ENCODE data around the gene H1-8. TPM values are rescaled to one million over a fixed set of nuclear protein-coding genes. Genes with fewer than 3 reads are reported as not detected.
"Not testable (repeated sequence)": the region's sequence is repeated elsewhere in the genome, so short reads cannot be mapped to it uniquely, and the experiment has no call there.

Gene H1-8
- polyA plus RNA-seq (2011; rRNA removed) (not detected in 2 replicates), polyA minus RNA-seq (2011; rRNA and poly(A)+ RNA removed) (not detected in 2 replicates)

- Histone ChIP-seq H3K27me3 (ENCODE audit: control insufficient read depth, insufficient read depth, low read length) (no peaks in the 10 kb centered on the region), H3K4me3 (ENCODE audit: low read depth, low read length) (no peak within 1 kb of the TSS), H3K36me3 (ENCODE audit: control insufficient read depth, insufficient read depth, low read length) (no peaks in the 10 kb centered on the region)
- CTCF ChIA-PET, result no interaction called here
- POLR2A ChIA-PET, result no interaction called here
- TF ChIP-seq, protein P1, sequence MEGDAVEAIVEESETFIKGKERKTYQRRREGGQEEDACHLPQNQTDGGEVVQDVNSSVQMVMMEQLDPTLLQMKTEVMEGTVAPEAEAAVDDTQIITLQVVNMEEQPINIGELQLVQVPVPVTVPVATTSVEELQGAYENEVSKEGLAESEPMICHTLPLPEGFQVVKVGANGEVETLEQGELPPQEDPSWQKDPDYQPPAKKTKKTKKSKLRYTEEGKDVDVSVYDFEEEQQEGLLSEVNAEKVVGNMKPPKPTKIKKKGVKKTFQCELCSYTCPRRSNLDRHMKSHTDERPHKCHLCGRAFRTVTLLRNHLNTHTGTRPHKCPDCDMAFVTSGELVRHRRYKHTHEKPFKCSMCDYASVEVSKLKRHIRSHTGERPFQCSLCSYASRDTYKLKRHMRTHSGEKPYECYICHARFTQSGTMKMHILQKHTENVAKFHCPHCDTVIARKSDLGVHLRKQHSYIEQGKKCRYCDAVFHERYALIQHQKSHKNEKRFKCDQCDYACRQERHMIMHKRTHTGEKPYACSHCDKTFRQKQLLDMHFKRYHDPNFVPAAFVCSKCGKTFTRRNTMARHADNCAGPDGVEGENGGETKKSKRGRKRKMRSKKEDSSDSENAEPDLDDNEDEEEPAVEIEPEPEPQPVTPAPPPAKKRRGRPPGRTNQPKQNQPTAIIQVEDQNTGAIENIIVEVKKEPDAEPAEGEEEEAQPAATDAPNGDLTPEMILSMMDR (IDR thresholded peaks at IDR 0.05; ENCODE audit: insufficient read depth, low read depth, low read length), result no peak
- no peak for DNase-seq (ENCODE audit: low read depth)
These were observed at the start of gene H1-8 for GRCh38 chr3:129543156-129543790. Gene H1-8 (plus strand): TSS chr3:129543175. CDS start chr3:129543219, 44 bp downstream.

DNA sequence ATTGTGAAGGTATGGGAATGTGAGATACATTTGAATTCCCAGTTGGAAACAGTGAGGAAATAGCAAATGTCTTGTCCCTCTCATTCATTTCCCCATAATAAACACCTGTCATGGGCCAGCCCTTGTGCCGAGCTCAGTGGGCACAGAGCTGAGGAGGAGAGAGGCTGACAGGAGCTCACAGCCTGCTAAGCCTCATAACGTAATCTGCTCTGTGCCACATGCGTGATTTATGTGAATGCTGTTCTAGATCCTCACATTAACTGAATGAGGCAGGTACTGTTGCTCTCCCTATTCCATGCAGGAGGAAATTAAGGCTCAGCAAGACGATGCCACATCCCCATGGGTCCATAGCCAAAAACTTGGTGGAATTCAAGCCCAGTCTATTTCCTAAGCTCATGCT is 49.8 kb upstream of the H1-8 start:
- POLR2A ChIA-PET, result no interaction called here
- CTCF ChIA-PET, result interaction anchor here (0.9 to 2.2 kb wide), 7 partner anchors 9 to 336 kb away, joined by 3 to 6 read pairs (median 4); no protein-coding TSS in a partner anchor
- H3K4me3 ChIP-seq (ENCODE audit: low read depth, low read length), result no peak overlapping the region
- TF ChIP-seq, protein P1 (IDR thresholded peaks at IDR 0.05; ENCODE audit: insufficient read depth, low read depth, low read length), result no peak
- no peak for DNase-seq (ENCODE audit: low read depth)
- no peaks in the 10 kb centered on the region for H3K27me3 ChIP-seq (ENCODE audit: control insufficient read depth, insufficient read depth, low read length)
- no peaks in the 10 kb centered on the region; the same call in 1 of the 2 replicates for H3K36me3 ChIP-seq (ENCODE audit: control insufficient read depth, insufficient read depth, low read length)

GRCh38 chr3:129494499-129494898 is 48.5 kb upstream of the H1-8 start:
- H3K27me3 ChIP-seq (ENCODE audit: control insufficient read depth, insufficient read depth, low read length); DNase-seq (ENCODE audit: low read depth); H3K4me3 ChIP-seq (ENCODE audit: low read depth, low read length); POLR2A ChIA-PET; H3K36me3 ChIP-seq (ENCODE audit: control insufficient read depth, insufficient read depth, low read length): not testable (repeated sequence)
- CTCF ChIA-PET, result interaction anchor here (0.8 to 1.3 kb wide), 2 partner anchors 57 to 448 kb away, joined by 3 to 4 read pairs; no protein-coding TSS in a partner anchor

DNA sequence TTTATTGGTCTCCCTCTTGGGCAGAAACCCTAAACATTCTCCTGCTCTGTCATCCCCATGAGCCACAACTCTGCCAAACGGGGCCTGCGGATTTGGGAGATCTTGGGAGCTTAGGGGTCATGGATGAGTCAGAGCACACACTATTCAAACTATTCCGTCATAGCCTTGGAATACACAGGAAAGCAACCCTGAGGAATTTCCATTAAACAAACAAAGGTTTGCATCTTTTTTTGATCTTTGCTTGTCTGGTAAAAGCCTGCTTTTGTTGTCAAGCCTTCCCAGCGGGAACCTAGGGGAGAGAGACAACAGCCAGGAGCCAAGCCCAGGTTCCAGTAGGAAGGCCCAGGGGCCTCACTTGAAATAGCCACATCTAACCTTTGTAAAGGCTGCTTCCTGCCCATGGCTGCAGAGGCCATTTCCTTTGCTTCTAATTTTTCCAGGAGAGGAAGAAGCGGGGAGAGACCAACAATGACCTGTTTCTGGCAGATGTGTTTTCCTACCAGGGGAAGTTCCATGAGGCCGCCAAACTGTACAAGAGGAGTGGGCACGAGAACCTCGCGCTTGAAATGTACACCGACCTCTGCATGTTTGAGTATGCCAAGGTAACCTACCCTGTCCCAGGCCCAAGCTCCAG is 47.9 kb upstream of the H1-8 start:
- ChIA-PET POLR2A (interaction anchor here (0.6 kb wide), 1 partner anchor 99 kb away, joined by 3 read pairs; no protein-coding TSS in a partner anchor), CTCF (interaction anchor here (1.3 kb wide), 1 partner anchor 447 kb away, joined by 4 read pairs; no protein-coding TSS in a partner anchor)
- DNase-seq (ENCODE audit: low read depth), result peak; percentile 68
- H3K27me3 ChIP-seq (ENCODE audit: control insufficient read depth, insufficient read depth, low read length); H3K36me3 ChIP-seq (ENCODE audit: control insufficient read depth, insufficient read depth, low read length); H3K4me3 ChIP-seq (ENCODE audit: low read depth, low read length): not testable (repeated sequence)

DNA sequence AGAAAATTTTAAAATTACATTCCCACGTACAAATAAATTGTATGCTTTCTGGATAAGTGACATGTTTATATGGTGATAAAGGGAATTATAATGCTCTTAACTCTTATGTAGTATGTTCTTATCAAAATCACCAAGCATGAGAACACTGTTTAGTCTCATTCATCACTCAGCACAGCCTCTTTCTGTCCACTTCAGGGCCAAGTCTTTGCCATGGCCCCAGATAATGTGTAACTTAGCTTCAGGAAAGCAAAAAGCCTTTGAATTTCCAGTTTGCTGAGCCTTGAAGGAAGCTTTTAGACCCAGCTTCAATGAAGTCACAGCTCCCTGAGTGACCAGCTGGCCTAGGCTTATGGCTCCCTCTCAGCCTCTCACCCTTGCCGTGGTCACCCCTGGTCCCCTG is 45.1 kb upstream of the H1-8 start:
- POLR2A ChIA-PET; CTCF ChIA-PET; H3K27me3 ChIP-seq (ENCODE audit: control insufficient read depth, insufficient read depth, low read length); DNase-seq (ENCODE audit: low read depth); H3K4me3 ChIP-seq (ENCODE audit: low read depth, low read length); H3K36me3 ChIP-seq (ENCODE audit: control insufficient read depth, insufficient read depth, low read length): not testable (repeated sequence)

DNA sequence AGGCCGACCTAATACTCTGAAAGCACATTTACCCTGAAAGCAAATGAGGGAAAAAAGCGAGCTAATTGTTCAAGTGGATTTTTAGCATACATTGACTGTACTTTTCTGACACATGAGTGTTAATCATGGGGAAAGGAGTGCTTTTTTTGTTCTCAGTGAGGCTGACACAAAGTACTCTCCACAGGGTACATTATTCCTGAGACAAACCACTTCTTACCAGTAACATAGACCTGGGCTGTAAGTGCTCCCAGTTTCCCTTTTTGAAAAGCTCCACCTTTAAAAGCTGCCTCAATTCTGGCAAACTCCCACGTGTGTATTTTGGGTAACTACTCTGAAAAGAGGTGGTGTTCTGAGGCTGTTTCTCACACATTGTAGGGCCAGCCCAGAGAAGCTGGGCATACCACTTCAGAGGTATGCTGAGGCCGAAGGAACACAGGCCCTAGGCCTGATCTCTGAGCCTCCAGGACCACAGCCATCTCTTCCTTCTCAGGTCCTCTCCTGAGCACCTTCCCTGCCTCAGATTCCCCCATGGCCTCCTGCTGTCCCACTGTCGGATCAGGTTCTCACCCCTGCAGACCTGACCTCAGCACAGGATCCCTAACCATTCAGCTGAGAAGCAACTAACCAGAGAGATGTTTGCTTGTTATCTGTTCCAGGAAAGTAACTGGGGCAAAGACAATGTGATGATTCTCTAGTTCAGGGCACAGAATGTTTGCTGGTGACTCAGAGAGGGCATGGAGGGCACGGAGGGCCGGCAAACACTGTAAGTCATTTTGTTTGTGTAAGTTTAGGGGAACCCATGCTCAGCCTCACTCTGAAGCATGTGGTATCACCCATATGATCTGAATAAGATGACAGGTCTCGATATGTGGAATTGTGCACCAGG is 44.1 kb upstream of the H1-8 start:
- H3K4me3 ChIP-seq (ENCODE audit: low read depth, low read length); CTCF ChIA-PET; H3K27me3 ChIP-seq (ENCODE audit: control insufficient read depth, insufficient read depth, low read length); H3K36me3 ChIP-seq (ENCODE audit: control insufficient read depth, insufficient read depth, low read length); DNase-seq (ENCODE audit: low read depth); POLR2A ChIA-PET: not testable (repeated sequence)

DNA sequence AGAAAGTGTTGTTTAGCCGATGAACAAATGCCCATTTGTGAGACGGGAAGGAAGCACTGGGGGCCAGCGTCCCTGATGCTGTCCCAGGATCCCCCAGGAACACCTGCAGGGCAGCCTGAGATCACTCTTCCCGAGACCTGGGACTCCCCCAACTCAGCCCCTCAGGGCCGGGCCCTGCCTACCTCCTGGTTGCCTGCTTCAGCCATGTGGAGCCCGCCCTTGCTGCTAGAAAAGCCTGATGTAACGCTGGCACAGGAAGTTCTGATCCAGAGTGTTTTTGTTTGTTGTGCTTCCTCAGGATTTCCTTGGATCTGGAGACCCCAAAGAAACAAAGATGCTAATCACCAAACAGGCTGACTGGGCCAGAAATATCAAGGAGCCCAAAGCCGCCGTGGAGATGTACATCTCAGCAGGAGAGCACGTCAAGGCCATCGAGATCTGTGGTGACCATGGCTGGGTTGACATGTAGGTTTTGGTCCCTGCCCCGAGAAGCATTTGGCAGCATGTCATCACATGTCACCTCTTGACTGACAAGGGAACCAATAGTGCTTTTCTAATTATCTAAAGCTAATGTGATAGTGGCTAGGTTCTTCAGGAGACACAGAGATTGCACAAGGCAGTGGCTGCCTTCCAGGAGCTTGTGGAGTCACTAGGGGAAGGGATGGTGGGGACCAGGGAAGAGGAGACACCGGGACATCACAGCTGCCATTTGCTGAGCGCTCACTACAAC is 43.2 kb upstream of the H1-8 start:
- H3K36me3 ChIP-seq (ENCODE audit: control insufficient read depth, insufficient read depth, low read length); H3K4me3 ChIP-seq (ENCODE audit: low read depth, low read length); H3K27me3 ChIP-seq (ENCODE audit: control insufficient read depth, insufficient read depth, low read length); POLR2A ChIA-PET; DNase-seq (ENCODE audit: low read depth): not testable (repeated sequence)
- CTCF ChIA-PET, result interaction anchor here (0.6 to 1.0 kb wide), 3 partner anchors 9 to 12 kb away, joined by 3 to 4 read pairs (median 4); no protein-coding TSS in a partner anchor
